ENCODE data around the gene PKP4.

The PKP4 gene

GRCh38 chr2:158498043-158498748 lies 41.4 kb downstream of the PKP4 start:
- no peak for DNase-seq (ENCODE audit: low read depth in 2 of 2)

GRCh38 chr2:158498749-158499136 lies 42.0 kb downstream of the PKP4 start:
- no peak for DNase-seq (ENCODE audit: low read depth in 2 of 2)

DNA sequence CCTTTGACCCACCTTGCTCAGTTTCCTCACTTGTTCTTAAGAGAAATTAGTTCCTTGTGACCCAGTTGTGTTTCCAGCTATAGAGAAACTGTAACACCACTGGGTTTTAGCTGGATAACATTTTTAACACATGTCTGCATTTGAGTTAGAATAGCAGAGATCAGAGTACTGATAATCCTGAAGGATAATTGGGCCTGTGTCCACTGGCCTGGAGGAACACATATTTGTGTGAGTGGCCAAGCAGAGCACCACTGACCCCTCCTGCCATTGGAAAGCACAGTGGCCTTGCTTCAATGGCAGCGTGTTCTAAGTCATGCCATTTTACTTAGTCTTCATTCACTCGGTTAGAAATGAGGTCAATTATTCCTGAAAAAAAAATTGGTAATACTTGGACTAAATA lies 42.6 kb downstream of the PKP4 start:
- DNase-seq (ENCODE audit: low read depth in 2 of 2): no peak

DNA sequence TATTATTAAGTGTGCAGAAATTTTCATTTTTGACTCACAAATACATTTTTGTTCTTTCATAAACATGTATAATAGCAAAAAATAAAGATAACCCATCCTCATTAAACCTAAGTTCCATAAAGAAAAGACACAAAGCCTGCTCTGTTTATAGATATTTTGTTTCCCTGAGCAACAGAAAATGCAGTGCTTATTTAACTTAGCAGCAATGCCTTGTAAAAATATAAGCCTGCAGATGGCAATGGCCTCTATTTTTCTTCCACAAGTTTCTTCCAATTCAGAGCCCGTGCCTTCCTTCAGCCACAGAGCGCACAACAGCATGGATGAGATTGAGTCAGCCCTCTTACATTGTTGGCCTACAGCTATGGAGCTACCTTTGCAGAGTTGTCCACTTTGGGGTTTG lies 43.6 kb downstream of the PKP4 start:
- DNase-seq (ENCODE audit: low read depth in 2 of 2): no peak

- DNase-seq (ENCODE audit: low read depth in 2 of 2): no peak
These were observed 44.5 kb downstream of the PKP4 start for GRCh38 chr2:158501301-158501700.

DNA sequence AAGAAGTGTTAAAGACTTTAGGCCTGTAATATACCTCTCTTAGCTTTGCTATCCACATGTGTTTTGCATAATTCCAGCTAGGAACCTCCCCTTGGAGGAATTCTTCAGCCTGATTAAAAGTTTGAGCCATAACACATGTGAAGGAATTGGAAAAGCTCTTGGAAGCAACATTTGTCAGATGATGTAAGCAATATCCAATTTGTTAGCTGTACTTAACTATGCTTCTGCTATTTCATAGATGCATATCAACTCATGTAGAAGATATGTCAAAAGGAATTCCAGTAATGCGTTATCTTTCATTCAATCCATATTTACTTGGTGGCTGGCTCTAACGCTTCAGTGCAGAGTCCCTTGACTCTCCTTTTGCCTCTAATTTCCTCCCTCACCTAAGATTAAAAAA lies 46.2 kb downstream of the PKP4 start:
- no peak for DNase-seq (ENCODE audit: low read depth in 2 of 2)

- no peak for DNase-seq (ENCODE audit: low read depth in 2 of 2)
These were observed 47.3 kb downstream of the PKP4 start for GRCh38 chr2:158504088-158504487.

- no peak for DNase-seq (ENCODE audit: low read depth in 2 of 2)
These were observed 48.7 kb downstream of the PKP4 start for GRCh38 chr2:158505448-158505934.

DNA sequence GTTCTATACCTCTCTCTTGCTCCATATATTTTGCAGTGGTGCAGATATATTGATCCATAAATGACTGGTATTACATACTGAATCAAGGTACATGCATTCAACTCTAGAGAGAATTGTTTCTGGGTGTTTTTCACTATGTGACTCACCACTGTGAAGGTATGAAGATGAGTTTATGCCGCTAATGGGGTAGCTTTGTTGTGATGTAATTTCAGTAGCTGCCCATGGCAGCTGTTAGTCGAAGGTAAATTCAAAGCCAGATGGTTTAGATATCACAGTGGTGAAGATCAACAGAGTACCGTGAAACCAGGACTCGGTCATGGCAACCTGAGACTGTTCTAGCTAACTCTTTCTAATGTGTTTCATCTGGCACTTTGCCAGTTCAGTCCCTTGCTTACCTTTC lies 50.4 kb downstream of the PKP4 start:
- no peak for DNase-seq (ENCODE audit: low read depth in 2 of 2)

DNA sequence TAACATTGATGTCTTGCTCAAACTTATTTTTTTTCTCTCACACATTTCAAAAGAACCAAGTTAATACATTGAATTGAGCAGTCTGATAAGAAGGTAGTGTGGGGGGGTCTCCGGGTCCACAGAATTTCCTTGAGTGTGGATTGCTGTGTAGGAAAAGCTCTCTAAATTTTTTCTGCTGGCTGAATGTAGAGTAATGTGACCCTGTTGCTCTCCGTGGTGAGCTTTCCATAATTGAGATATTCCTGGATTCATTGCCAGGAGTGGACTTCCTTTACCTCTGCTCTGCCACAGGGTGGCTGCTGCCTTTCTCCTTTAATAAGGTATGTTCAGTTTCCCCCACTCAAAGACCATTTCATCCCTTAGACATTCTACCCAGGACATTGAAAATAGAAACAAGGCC lies 50.9 kb downstream of the PKP4 start:
- no peak for DNase-seq (ENCODE audit: low read depth in 2 of 2)

GRCh38 chr2:158509928-158510797 lies 53.4 kb downstream of the PKP4 start:
- DNase-seq (ENCODE audit: low read depth in 2 of 2): no peak

GRCh38 chr2:158510887-158511286 lies 54.1 kb downstream of the PKP4 start:
- DNase-seq (ENCODE audit: low read depth in 2 of 2): no peak

GRCh38 chr2:158511706-158512105 lies 55.0 kb downstream of the PKP4 start:
- no peak for DNase-seq (ENCODE audit: low read depth in 2 of 2)

GRCh38 chr2:158512323-158512722 lies 55.6 kb downstream of the PKP4 start:
- DNase-seq (ENCODE audit: low read depth in 2 of 2): no peak

DNA sequence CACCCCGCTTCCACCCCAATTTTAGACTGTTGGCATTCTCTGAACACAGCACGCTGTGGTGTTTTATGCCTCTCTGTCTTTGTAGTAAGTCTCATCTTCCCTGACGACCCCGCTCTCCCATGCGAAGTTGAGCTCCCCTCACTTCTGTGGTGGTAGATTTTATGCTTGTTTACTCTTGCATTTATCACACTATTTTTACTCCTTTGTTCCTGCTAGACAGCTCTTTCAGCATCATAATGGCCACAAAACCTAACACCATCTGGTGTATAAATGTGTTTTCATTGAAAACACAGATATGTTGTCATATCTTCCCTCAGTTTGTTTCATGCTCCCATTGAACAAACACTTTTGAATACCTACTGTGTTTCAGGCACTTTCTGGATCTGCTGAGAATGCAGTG lies 57.1 kb downstream of the PKP4 start:
- DNase-seq (ENCODE audit: low read depth in 2 of 2): no peak

DNA sequence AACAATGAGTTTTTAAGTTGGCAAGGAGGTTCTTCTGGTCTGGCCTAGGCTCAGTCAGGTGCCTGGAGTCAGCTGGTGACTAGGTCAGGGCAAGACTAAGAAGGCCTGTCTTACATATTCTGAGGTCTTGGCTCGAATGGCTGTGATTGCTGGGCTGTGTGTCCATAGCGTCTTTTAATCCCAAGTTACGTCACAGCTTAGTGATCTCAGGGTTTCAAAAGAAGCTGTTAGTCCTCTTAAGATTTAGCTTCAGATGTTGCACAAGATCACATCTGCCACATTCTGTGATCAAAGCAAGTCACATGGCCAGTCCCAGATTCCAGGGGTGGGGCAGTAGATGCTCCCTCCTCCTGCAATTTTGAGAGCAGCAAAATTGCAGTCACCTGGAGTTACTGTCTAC lies 61.3 kb downstream of the PKP4 start:
- DNase-seq (ENCODE audit: low read depth in 2 of 2): no peak

DNA sequence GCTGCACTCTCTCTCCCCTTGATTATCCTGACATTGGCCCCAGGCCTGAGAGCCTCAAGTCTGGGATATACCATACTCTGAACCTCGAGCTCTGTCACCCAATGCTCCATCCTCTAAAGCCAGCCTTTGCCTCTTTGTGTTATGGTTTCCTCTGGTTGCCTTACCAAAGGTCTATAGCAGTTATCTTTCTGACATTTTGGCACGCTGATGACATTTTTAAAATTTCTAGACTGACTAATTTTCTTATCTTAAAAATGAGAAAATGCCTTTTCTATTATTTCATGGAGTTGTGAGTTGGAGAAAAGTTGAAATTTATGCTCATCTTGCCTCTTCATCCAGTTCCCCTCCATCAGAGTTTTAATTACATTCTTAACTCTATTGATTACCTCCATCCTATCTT lies 62.7 kb downstream of the PKP4 start:
- DNase-seq (ENCODE audit: low read depth in 2 of 2): no peak

DNA sequence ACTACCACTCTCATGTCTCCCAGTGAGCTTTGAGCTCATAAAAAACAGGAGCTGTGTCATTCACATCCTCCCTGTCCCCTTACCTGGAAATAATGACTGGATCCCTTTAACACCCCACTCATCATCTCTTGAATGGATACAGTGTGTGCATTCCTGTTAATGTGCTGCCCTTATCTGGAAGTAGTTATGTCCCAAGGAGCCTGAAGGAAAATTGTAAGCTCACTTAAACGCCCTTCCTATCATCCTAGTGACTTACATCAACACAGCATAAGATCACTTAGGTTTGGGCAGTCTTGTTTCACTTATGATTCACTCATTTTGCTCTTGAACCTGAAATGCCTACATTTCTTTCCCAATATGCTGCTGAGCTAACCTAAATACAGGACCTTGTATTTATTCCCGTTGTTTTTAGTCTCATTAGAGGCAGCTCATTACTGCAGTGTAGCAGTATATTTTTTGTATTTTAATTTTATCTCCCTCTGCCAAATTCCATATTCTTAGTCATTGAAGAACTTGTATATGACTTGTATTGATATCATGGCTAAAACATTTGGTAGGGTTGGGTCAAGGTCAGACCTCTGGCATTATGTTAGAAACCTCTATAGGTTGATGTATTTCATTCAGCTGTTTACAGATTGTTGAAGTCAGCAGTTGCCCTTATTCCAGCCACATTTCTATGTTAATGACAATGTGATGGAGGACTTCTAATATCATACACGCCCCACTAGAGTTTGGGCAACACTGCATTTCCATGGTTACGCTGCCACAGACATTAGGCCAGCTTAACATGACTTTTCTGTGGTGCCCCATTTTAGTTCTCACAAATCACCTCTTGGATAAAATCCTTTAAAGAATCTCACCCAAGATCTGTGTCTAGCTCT lies 72.9 kb downstream of the PKP4 start:
- no peak for DNase-seq (ENCODE audit: low read depth in 2 of 2)

DNA sequence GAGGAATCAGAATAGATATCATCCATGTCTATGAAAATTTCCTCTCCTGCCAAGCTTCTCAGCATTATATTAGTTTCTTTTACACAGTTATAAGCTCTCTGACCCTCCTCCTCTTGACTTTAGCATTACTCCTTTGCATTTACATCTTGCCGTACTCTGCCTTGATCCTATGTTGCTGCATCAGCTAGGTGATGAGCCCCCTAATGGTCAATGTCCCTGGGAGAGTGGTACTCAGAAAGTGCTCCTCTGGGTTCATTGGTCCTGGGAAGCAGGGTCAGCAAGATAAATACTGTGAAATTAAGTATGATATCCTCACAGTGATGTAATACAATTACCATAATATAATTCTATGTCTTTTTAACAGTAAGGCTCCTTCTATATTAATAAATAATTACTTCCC lies 74.1 kb downstream of the PKP4 start:
- DNase-seq (ENCODE audit: low read depth in 2 of 2): no peak

GRCh38 chr2:158533009-158533408 lies 76.3 kb downstream of the PKP4 start:
- no peak for DNase-seq (ENCODE audit: low read depth in 2 of 2)

DNA sequence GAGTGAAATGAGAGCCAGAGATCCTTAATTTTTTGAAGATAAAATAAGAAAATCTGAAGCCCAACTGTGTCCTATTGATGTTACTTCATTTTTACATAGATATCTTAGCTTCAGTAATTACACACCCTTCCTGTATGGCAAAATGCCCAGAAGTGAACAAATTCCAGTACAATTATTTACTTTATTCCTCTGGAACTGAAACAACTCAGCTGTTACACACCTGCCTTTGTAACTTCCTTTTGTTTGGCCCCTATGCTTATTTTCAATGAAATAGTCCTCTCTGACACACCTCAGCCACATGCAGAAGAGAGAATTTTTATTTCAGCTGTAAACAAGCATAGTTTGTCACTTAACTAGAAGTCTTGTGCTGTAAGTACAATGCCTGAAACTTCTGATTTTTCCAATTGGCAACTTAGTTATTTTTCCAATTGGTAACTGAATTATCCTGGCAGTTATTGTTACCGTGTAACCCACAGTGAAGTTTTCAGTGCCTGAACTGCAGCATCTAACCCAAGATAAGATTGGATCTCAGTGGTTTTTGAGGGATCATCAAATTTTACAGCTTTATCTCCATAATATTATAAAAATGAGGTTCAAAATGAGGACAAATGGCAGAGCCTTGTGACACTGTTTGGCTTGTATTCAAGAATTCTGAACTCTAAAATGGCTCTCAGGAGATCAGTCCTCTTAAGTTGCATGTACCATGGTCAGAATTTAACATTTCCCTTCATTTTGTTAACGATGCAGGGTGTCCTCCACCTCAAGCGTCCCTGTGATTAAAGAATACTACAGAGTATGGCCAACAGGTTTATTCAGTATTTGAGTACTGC lies 82.6 kb downstream of the PKP4 start:
- DNase-seq (ENCODE audit: low read depth in 2 of 2): no peak
